ENCODE measurements around the gene ADCY4. TPM values are rescaled to one million over a fixed set of nuclear protein-coding genes. Genes with fewer than 3 reads are reported as not detected.

The ADCY4 gene
- total RNA-seq, 4 donors from 2014 or later = 13.3 to 40.5 (median 22.6) TPM

DNA sequence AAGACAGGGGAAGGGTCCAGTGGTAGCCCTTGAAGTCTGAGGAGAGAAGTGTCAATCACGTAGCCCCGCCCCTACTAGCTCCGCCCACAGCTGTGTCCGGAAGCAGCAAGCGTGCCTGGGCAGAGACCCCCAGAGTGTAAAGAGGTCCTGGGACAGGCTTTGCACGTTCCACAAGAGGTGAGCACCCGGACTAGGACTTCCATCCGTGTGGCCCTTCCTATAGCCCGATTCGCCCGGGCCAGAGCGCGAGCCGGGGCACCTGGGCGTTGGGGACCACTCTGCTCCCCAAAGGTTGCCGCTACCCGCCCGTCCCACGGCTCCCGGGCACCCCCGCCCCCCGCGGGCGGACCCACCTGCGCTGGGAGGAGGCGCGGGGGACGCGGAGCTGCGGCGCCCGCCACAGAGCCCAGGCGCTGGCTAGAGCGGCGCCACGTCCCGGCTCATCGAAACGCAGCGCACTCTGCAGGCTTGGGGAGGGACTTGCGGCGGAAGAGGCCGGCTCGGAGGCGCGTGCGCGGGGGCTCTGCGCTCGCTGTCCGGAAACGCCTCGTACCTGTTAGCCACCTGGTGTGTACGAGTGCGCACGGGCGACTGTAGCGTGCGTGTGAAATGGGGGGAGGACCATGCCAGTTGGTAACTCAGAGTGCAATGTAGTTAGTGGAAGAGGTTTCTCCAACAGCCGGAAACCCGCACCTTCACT is 63.6 kb downstream of the ADCY4 start, which contains the start of gene RABGGTA:
Gene RABGGTA (minus strand): TSS at position 464 of the 700 bp plus-strand sequence. CDS start 482 bp downstream, outside the sequence.
- ATAC-seq = peak; percentile 98
- 0 to 2% methylated on average over 8 of the region's 61 CpGs for WGBS, 2 donors (ENCODE audit: low coverage in 1 of 2)

DNA sequence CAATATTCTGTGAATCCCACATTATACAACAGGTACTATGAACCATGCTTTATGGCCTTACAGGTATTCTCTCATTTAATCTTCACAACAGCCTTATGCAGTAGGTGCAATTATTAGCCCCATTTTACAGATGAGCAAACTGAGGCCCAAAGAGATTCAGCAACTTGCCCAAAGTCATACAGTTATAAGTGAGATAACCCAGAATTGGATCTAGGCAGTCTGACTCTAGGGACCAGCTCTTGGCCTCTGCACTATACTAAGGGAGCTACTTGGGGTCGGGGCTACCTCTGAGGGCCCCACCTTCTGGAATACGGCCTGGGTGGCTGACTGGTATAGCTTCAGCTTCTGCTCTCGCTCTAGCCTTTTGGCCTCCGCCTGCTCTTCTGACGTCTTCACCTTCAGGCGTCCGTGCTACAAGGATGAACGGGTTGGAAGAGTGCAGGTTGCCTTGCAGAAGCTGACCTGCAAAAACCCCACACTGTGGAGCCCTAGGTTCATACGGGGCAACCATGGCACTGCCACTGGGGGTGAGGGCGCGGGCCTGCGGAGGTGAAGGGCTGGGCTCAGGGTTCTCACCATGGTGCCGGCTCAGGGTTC is 64.2 kb downstream of the ADCY4 start:
- no peaks in the 10 kb centered on the region for H3K9me3 ChIP-seq
- H3K4me3 ChIP-seq = peak overlapping the region; percentile 74 to 89
- no peak for ATAC-seq
- H3K36me3 ChIP-seq = peaks cover 0 to 45% of the 10 kb centered on the region in 2 donors
- WGBS, 2 donors (ENCODE audit: low coverage in 1 of 2) = no CpG with 5 or more reads among the region's 13 CpGs
- peaks cover 0 to 19% (median 6%) of the 10 kb centered on the region in 3 donors for H3K4me1 ChIP-seq
- no peaks in the 10 kb centered on the region for H3K27me3 ChIP-seq
- TF ChIP-seq EP300 (IDR thresholded peaks at IDR 0.05) (no peak), POLR2A (IDR thresholded peaks at IDR 0.05) (peak in 1 of 2 donors; percentile 10)
- TF ChIP-seq, protein P1, sequence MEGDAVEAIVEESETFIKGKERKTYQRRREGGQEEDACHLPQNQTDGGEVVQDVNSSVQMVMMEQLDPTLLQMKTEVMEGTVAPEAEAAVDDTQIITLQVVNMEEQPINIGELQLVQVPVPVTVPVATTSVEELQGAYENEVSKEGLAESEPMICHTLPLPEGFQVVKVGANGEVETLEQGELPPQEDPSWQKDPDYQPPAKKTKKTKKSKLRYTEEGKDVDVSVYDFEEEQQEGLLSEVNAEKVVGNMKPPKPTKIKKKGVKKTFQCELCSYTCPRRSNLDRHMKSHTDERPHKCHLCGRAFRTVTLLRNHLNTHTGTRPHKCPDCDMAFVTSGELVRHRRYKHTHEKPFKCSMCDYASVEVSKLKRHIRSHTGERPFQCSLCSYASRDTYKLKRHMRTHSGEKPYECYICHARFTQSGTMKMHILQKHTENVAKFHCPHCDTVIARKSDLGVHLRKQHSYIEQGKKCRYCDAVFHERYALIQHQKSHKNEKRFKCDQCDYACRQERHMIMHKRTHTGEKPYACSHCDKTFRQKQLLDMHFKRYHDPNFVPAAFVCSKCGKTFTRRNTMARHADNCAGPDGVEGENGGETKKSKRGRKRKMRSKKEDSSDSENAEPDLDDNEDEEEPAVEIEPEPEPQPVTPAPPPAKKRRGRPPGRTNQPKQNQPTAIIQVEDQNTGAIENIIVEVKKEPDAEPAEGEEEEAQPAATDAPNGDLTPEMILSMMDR (IDR thresholded peaks at IDR 0.05) = no peak
- peak overlapping the region; percentile 89 to 98 (median 96) for H3K27ac ChIP-seq

More for the DNA sequence above, 63.6 kb downstream of the ADCY4 start, which contains the start of gene RABGGTA:
- peak within 1 kb of the TSS; percentile 74 to 89 for H3K4me3 ChIP-seq
- no peaks in the 10 kb centered on the region for H3K9me3 ChIP-seq
- TF ChIP-seq POLR2AphosphoS5 (IDR thresholded peaks at IDR 0.05) (peak; percentile 45), POLR2A (IDR thresholded peaks at IDR 0.05) (peak; percentile 60 to 71), EP300 (IDR thresholded peaks at IDR 0.05) (no peak)
- TF ChIP-seq, protein P1 (IDR thresholded peaks at IDR 0.05) = peak in 3 of 4 experiments; percentile 77 to 88 (median 78)
- H3K27me3 ChIP-seq = no peaks in the 10 kb centered on the region
- H3K4me1 ChIP-seq = peaks cover 0 to 19% (median 6%) of the 10 kb centered on the region in 3 donors
- H3K36me3 ChIP-seq = peaks cover 0 to 38% of the 10 kb centered on the region in 2 donors
- H3K27ac ChIP-seq = peak within 1 kb of the TSS; percentile 89 to 98 (median 96)

DNA sequence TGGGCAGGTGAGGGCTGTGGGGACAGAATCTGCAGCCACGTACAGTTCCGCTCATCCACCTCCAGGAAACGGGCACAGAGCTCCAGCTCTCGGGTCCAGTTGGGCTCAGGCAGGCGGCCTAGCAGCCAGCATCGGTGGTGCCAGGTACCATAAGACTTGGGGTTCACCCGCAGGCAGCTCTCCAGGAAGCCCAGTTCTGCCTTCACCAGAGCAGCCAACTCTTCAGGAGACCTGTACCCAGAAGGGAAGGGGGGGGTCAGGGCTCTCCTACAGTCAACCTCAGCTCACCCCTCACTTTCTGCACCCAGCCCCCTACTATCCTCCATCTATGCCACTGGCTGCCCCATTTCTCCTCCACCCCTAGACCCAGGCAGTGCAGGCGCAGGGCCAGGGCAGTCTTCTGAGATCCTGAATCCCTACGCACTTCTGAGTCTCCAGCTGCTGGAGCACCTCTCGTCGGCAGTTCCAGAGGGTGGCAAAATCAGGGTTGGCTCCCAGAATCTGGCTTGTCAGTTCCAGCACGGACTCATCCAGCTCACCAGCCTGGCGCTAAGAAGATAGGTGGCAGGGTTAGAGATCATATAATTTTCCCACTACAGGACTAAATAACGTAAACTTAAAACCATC is 64.8 kb downstream of the ADCY4 start:
- Histone ChIP-seq H3K4me3 (no peak overlapping the region), H3K27me3 (no peaks in the 10 kb centered on the region), H3K36me3 (peaks cover 0 to 51% of the 10 kb centered on the region in 2 donors), H3K9me3 (no peaks in the 10 kb centered on the region), H3K27ac (no peak overlapping the region), H3K4me1 (peaks cover 0 to 19% (median 6%) of the 10 kb centered on the region in 3 donors)
- no peak for ATAC-seq
- TF ChIP-seq POLR2A (IDR thresholded peaks at IDR 0.05) (no peak), EP300 (IDR thresholded peaks at IDR 0.05) (no peak), POLR2AphosphoS5 (IDR thresholded peaks at IDR 0.05) (no peak)
- TF ChIP-seq, protein P1 (IDR thresholded peaks at IDR 0.05) = no peak
- 84 to 100% methylated on average over 1 to 6 of the region's 14 CpGs for WGBS, 2 donors (ENCODE audit: low coverage in 1 of 2)

DNA sequence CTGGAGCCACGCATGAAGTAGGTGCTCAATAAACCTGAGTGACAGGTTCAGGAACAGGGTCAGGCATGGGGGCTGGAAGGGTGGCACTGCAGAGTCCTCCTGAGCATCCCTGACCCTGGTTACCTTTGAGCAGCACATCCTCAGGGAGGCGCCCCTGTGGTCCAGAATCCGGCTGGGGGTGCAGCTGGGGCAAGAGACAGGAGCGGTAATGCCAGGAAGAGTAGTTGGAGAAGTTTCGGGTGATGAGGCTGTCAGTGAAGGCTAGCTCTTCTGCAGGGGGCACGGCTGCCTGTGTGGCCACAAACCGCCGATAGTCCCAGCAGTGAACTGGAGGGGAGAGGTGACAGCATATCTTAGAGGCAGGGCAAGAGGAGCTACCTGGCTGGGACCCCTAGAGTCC is 65.5 kb downstream of the ADCY4 start:
- no peak for ATAC-seq
- no peaks in the 10 kb centered on the region for H3K27me3 ChIP-seq
- no peak overlapping the region for H3K4me3 ChIP-seq
- no peaks in the 10 kb centered on the region for H3K9me3 ChIP-seq
- TF ChIP-seq, protein P1 (IDR thresholded peaks at IDR 0.05) = no peak
- no peak for TF ChIP-seq POLR2A (IDR thresholded peaks at IDR 0.05)
- no peak for TF ChIP-seq EP300 (IDR thresholded peaks at IDR 0.05)
- TF ChIP-seq POLR2AphosphoS5 (IDR thresholded peaks at IDR 0.05) = no peak
- WGBS, 2 donors (ENCODE audit: low coverage in 1 of 2) = 85% methylated on average over 4 of the region's 8 CpGs; no CpG with 5 or more reads in 1 of the 2 donors
- H3K4me1 ChIP-seq = peaks cover 0 to 19% (median 6%) of the 10 kb centered on the region in 3 donors
- no peak overlapping the region for H3K27ac ChIP-seq
- peaks cover 0 to 58% of the 10 kb centered on the region in 2 donors for H3K36me3 ChIP-seq

Small RNA genes within 50 kb of the gene (small RNA-seq; reads per million reads assigned to genes)
- gene RF00026 = 0 reads per million in 4 donors

Other genes with a start within 250 kb of the ADCY4 start
- 10 to 100 TPM in 3 of 4 donors, 1 to 10 TPM in 1; 9.2 to 14.9 (median 11.6) TPM for gene PCK2, start 240.8 kb downstream of the ADCY4 start, total RNA-seq
- 10 to 100 TPM; 58.0 to 81.6 (median 71.6) TPM for gene DCAF11, start 220.3 kb downstream of the ADCY4 start, total RNA-seq
- 10 to 100 TPM in 1 of 4 donors, 1 to 10 TPM in 1, under 1 TPM in 1, not detected in 1; 0.81 to 10.4 (median 5.0) TPM for gene NRL, start 220.1 kb downstream of the ADCY4 start, total RNA-seq
- gene FITM1, start 204.4 kb downstream of the ADCY4 start, total RNA-seq = under 1 TPM in 2 of 4 donors, not detected in 2; 0.27 to 0.67 TPM
- gene PSME1, start 198.9 kb downstream of the ADCY4 start, total RNA-seq = 100 to 1,000 TPM; 114 to 186 (median 127) TPM
- 10 to 100 TPM in 2 of 4 donors, 1 to 10 TPM in 2; 6.4 to 15.4 (median 10.4) TPM for gene EMC9, start 193.5 kb downstream of the ADCY4 start, total RNA-seq
- 10 to 100 TPM; 41.4 to 52.3 (median 42.0) TPM for gene PSME2, start 188.5 kb downstream of the ADCY4 start, total RNA-seq
- gene RNF31, start 187.6 kb downstream of the ADCY4 start, total RNA-seq = 10 to 100 TPM; 19.0 to 38.9 (median 32.0) TPM
- gene IRF9, start 173.8 kb downstream of the ADCY4 start, total RNA-seq = 10 to 100 TPM; 61.3 to 80.1 (median 68.1) TPM
- 1 to 10 TPM; 1.6 to 8.2 (median 6.8) TPM for gene REC8, start 163.0 kb downstream of the ADCY4 start, total RNA-seq
- gene IPO4, start 146.3 kb downstream of the ADCY4 start, total RNA-seq = 10 to 100 TPM; 16.8 to 31.6 (median 27.0) TPM
- gene TM9SF1, start 139.6 kb downstream of the ADCY4 start, total RNA-seq = 10 to 100 TPM; 34.7 to 53.3 (median 45.0) TPM
- under 1 TPM in 1 of 4 donors, not detected in 3; 0.40 TPM for gene TSSK4, start 129.4 kb downstream of the ADCY4 start, total RNA-seq
- gene CHMP4A, start 121.6 kb downstream of the ADCY4 start, total RNA-seq = 100 to 1,000 TPM in 2 of 4 donors, 10 to 100 TPM in 2; 93.4 to 134 (median 106) TPM
- gene MDP1, start 119.0 kb downstream of the ADCY4 start, total RNA-seq = 10 to 100 TPM in 3 of 4 donors, 1 to 10 TPM in 1; 6.9 to 17.1 (median 11.4) TPM
- 100 to 1,000 TPM; 136 to 193 (median 168) TPM for gene NEDD8, start 102.7 kb downstream of the ADCY4 start, total RNA-seq
- gene GMPR2, start 102.1 kb downstream of the ADCY4 start, total RNA-seq = 10 to 100 TPM; 46.0 to 70.5 (median 59.8) TPM
- 10 to 100 TPM; 53.2 to 72.5 (median 70.0) TPM for gene TINF2, start 92.4 kb downstream of the ADCY4 start, total RNA-seq
- 10 to 100 TPM in 1 of 4 donors, 1 to 10 TPM in 3; 1.3 to 43.3 (median 6.3) TPM for gene TGM1, start 71.9 kb downstream of the ADCY4 start, total RNA-seq
- gene RABGGTA, start 63.5 kb downstream of the ADCY4 start, total RNA-seq = 10 to 100 TPM; 12.9 to 27.6 (median 16.5) TPM
- gene DHRS1, start 35.3 kb downstream of the ADCY4 start, total RNA-seq = 10 to 100 TPM in 3 of 4 donors, 1 to 10 TPM in 1; 8.2 to 33.0 (median 17.7) TPM
- gene NOP9, start 35.2 kb downstream of the ADCY4 start, total RNA-seq = 10 to 100 TPM; 19.4 to 29.2 (median 22.8) TPM
- gene CIDEB, start 27.1 kb downstream of the ADCY4 start, total RNA-seq = 10 to 100 TPM in 2 of 4 donors, 1 to 10 TPM in 2; 4.9 to 12.5 (median 9.5) TPM
- 1 to 10 TPM; 2.4 to 5.0 (median 3.4) TPM for gene LTB4R2, start 24.9 kb downstream of the ADCY4 start, total RNA-seq
- 1 to 10 TPM; 3.0 to 4.2 (median 3.4) TPM for gene LTB4R, start 23.6 kb downstream of the ADCY4 start, total RNA-seq
- 1 to 10 TPM; 3.1 to 8.9 (median 3.9) TPM for gene RIPK3, start 4.9 kb upstream of the ADCY4 start, total RNA-seq
- 10 to 100 TPM; 33.5 to 63.5 (median 57.9) TPM for gene NFATC4, start 33.1 kb upstream of the ADCY4 start, total RNA-seq
- gene NYNRIN, start 63.9 kb upstream of the ADCY4 start, total RNA-seq = 10 to 100 TPM in 2 of 4 donors, 1 to 10 TPM in 2; 6.9 to 19.9 (median 11.5) TPM
- gene CBLN3, start 94.6 kb upstream of the ADCY4 start, total RNA-seq = 1 to 10 TPM in 3 of 4 donors, under 1 TPM in 1; 0.49 to 2.8 (median 2.1) TPM
- gene KHNYN, start 94.9 kb upstream of the ADCY4 start, total RNA-seq = 10 to 100 TPM; 50.7 to 68.0 (median 61.3) TPM
- 10 to 100 TPM; 21.5 to 39.7 (median 31.3) TPM for gene SDR39U1, start 107.7 kb upstream of the ADCY4 start, total RNA-seq
- gene CMA1, start 173.2 kb upstream of the ADCY4 start, total RNA-seq = 1 to 10 TPM in 1 of 4 donors, under 1 TPM in 1, not detected in 2; 0.93 to 9.8 TPM
- 10 to 100 TPM in 1 of 4 donors, 1 to 10 TPM in 2, not detected in 1; 2.1 to 17.2 (median 5.4) TPM for gene CTSG, start 241.2 kb upstream of the ADCY4 start, total RNA-seq

All from gastroesophageal sphincter (tissue), 4 donors.